ENCODE data around the gene ZFP57.

- no peak for TF ChIP-seq CTCF (IDR thresholded peaks at IDR 0.05)
- TF ChIP-seq POLR2A (IDR thresholded peaks at IDR 0.05): no peak
- no peak for TF ChIP-seq POLR2AphosphoS5 (IDR thresholded peaks at IDR 0.05)
These were observed 25.3 kb downstream of the ZFP57 start for GRCh38 chr6:29655658-29656057.
